IgD-negative memory B cell (primary cell): ENCODE data around the gene KLHDC10. TPM values are rescaled to one million over a fixed set of nuclear protein-coding genes. Genes with fewer than 3 reads are reported as not detected.
"Not testable (repeated sequence)": the region's sequence is repeated elsewhere in the genome, so short reads cannot be mapped to it uniquely, and the experiment has no call there.

Experiments
- H3K27ac Mint-ChIP-seq, 3 donors: one replicate each; pipeline ENCODE4 v1.8.0; 2020 to 2022; ENCODE audit warnings: mild to moderate bottlenecking in 3 of 3, mixed read lengths in 3 of 3, moderate library complexity in 1 of 3
- H3K27me3 Mint-ChIP-seq: one replicate; pipeline ENCODE4 v1.8.0; 2021; ENCODE audit warnings: mixed read lengths
- H3K36me3 Mint-ChIP-seq: one replicate; pipeline ENCODE4 v1.8.0; 2020; ENCODE audit warnings: mild to moderate bottlenecking, mixed read lengths
- H3K4me1 Mint-ChIP-seq, 3 donors: one replicate each; pipeline ENCODE4 v1.8.0; 2020 to 2022; ENCODE audit warnings: mixed read lengths in 3 of 3, mild to moderate bottlenecking in 1 of 3
- H3K4me3 Mint-ChIP-seq, 4 donors: one replicate each; pipeline ENCODE4 v1.8.0; 2020 to 2022; ENCODE audit warnings: mild to moderate bottlenecking in 4 of 4, mixed read lengths in 4 of 4, moderate library complexity in 3 of 4
- H3K9me3 Mint-ChIP-seq, 3 donors: one replicate each; pipeline ENCODE4 v1.8.0; 2020 to 2021; ENCODE audit warnings: mixed read lengths in 3 of 3, mild to moderate bottlenecking in 1 of 3
- polyA plus RNA-seq: library from polyadenylated mRNA; unstranded; fragments of 300-500 nt; fragmentation: Illumina TruSeq; gene quantifications from one replicate; pipeline ENCODE4 v1.2.3, GENCODE V29; 2021

KLHDC10 gene
- polyA plus RNA-seq, 1 donor from 2014 or later, result 2.1 TPM

- Mint-ChIP-seq H3K27ac (no peak overlapping the region), H3K9me3 (peaks cover 0 to 4% (median 2%) of the 10 kb centered on the region in 3 donors), H3K36me3 (peaks cover 17% of the 10 kb centered on the region), H3K4me3 (no peak overlapping the region), H3K4me1 (no peaks in the 10 kb centered on the region), H3K27me3 (no peaks in the 10 kb centered on the region)
Observed at GRCh38 chr7:130160023-130160422, 89.7 kb downstream of the KLHDC10 start.

DNA sequence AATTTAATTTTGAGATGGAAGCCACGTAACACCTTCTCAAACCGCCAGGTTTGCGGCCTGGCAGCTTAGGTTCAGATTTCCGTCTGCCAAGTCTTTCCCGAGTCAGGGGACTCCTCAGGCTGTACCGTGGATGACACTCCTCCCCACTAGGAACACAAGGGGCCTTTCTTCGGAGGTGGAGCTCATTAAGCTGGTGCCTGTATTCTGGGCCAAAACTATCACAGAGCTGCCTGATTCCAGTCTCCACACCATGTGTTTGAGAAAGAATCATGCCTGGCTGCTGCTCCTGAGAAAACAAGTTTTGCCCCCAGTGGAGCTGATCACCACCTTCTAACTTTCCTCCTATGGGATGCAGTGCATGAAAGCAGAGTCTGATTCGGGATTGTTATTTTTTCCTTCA, 90.1 kb downstream of the KLHDC10 start:
- Mint-ChIP-seq H3K9me3 (peaks cover 0 to 4% (median 2%) of the 10 kb centered on the region in 3 donors), H3K4me3 (no peak overlapping the region), H3K27ac (no peak overlapping the region), H3K36me3 (peaks cover 17% of the 10 kb centered on the region), H3K27me3 (no peaks in the 10 kb centered on the region), H3K4me1 (no peaks in the 10 kb centered on the region)

DNA sequence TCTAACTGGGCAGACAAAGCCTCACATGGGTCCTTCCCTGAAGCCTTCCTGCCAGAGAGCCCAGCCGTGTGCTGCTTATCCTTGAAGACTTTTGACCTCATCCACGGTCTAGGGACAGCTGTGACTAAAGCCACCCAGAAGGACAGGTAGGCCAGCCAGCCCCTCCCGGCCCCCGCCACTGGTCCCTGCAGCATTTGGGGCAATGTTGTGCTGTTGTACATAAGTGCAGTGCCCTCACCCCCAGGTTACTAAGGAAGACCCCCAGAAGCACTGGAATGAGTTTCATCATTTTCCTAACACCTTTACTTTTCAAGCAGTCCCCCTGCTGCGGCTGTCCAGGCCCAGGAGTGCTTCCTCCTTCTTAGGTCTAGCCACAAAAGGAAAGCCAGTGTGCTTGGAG, 91.9 kb downstream of the KLHDC10 start:
- Mint-ChIP-seq H3K4me3 (no peak overlapping the region), H3K27ac (no peak overlapping the region), H3K27me3 (no peaks in the 10 kb centered on the region), H3K9me3 (peaks cover 0 to 4% (median 2%) of the 10 kb centered on the region in 3 donors), H3K4me1 (no peaks in the 10 kb centered on the region), H3K36me3 (peaks cover 19% of the 10 kb centered on the region)

- Mint-ChIP-seq H3K36me3 (peaks cover 14% of the 10 kb centered on the region), H3K4me1 (peaks cover 0 to 1% (median 0%) of the 10 kb centered on the region in 3 donors), H3K4me3 (no peak overlapping the region), H3K27me3 (no peaks in the 10 kb centered on the region), H3K9me3 (no peaks in the 10 kb centered on the region), H3K27ac (no peak overlapping the region)
Observed at GRCh38 chr7:130174237-130174959, 104.1 kb downstream of the KLHDC10 start.

GRCh38 chr7:130178251-130178650, 107.9 kb downstream of the KLHDC10 start:
- H3K27me3 Mint-ChIP-seq, result no peaks in the 10 kb centered on the region
- peaks cover 14% of the 10 kb centered on the region for H3K36me3 Mint-ChIP-seq
- H3K4me1 Mint-ChIP-seq, result peaks cover 0 to 2% (median 2%) of the 10 kb centered on the region in 3 donors
- no peak overlapping the region for H3K27ac Mint-ChIP-seq
- H3K9me3 Mint-ChIP-seq, result no peaks in the 10 kb centered on the region
- no peak overlapping the region for H3K4me3 Mint-ChIP-seq

DNA sequence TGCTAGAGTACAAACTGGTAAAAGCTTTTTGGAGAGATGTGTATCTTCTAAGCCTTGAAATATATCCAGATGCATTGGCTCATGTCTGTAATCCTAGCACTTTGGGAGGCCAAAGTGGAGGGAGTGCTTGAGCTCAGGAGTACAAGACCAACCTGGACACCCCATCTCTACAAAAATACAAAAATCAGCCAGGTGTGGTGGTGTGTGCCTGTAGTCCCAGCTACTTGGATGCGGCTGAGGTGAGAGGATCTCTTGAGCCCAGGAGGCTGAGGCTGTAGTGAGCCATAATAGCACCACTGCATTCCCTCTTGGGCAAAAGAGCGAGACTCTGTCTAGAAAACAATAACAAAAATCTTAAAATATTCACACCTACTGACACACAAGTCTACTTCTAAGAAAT, 109.3 kb downstream of the KLHDC10 start:
- H3K36me3 Mint-ChIP-seq, result peaks cover 9% of the 10 kb centered on the region
- no peak overlapping the region for H3K4me3 Mint-ChIP-seq
- no peak overlapping the region for H3K27ac Mint-ChIP-seq
- no peaks in the 10 kb centered on the region for H3K9me3 Mint-ChIP-seq
- no peaks in the 10 kb centered on the region for H3K27me3 Mint-ChIP-seq
- peaks cover 0 to 4% (median 2%) of the 10 kb centered on the region in 3 donors for H3K4me1 Mint-ChIP-seq

DNA sequence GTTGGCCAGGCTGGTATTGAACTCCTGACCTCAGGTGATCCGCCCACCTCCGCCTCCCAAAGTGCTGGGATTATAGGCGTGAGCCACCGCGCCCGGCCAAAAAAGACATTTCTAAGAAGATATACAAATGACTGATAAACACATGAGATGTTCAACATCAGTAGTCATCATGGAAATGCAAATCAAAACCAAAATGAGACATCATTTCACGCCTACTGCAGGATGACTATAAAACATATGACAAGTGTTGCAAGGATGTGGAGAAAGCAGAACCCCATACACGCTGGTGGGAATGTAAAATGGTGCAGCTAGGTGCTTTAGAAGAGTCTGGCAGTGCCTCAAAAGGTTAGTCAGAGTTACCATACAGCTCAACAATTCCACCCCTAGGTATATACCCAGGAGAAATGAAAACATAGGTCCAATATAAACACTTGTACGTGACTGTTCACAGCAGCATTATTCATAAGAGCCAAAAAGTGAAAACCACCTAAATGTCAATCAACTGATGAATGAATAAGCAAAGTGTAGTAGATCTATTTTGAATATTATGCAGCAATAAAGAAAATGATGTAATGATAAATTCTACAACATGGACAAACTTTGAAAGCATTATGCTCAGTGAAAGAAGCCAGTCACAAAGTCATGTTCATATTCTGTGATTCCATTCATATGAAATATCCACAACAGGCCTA, 110.4 kb downstream of the KLHDC10 start:
- Mint-ChIP-seq H3K36me3 (peaks cover 9% of the 10 kb centered on the region), H3K4me3 (no peak overlapping the region), H3K9me3 (no peaks in the 10 kb centered on the region), H3K27me3 (no peaks in the 10 kb centered on the region), H3K4me1 (peaks cover 0 to 4% (median 2%) of the 10 kb centered on the region in 3 donors), H3K27ac (peak overlapping the region in 1 of 3 donors; percentile 45)

- H3K4me1 Mint-ChIP-seq, result peaks cover 0 to 4% (median 2%) of the 10 kb centered on the region in 3 donors
- no peaks in the 10 kb centered on the region for H3K27me3 Mint-ChIP-seq
- no peak overlapping the region for H3K4me3 Mint-ChIP-seq
- H3K27ac Mint-ChIP-seq, result no peak overlapping the region
- peaks cover 9% of the 10 kb centered on the region for H3K36me3 Mint-ChIP-seq
- no peaks in the 10 kb centered on the region for H3K9me3 Mint-ChIP-seq
Observed at GRCh38 chr7:130181263-130181605, 110.9 kb downstream of the KLHDC10 start.

DNA sequence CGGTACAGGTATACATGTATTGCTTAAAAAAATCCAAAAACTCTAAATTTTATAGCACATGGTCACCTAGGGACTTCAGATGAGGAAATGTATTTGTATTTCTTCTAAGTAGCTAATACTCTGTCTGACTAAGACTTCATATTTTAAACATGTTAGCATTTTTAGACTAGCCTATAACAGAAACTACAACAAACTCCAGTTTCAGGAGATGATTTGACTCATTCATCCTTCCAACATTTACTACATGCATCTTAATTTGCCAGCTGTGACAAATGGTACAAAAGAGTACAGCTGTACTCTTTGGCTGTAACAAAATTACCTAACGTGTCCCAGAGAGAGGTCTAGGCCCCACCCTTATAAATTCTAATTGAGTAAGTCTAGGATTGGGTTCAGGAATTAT, 112.7 kb downstream of the KLHDC10 start:
- Mint-ChIP-seq H3K4me3 (no peak overlapping the region), H3K27me3 (no peaks in the 10 kb centered on the region), H3K4me1 (peaks cover 0 to 6% (median 2%) of the 10 kb centered on the region in 3 donors), H3K36me3 (peaks cover 7% of the 10 kb centered on the region), H3K9me3 (no peaks in the 10 kb centered on the region), H3K27ac (no peak overlapping the region)

GRCh38 chr7:130184349-130184748, 114.0 kb downstream of the KLHDC10 start:
- H3K4me3 Mint-ChIP-seq, H3K27ac Mint-ChIP-seq, H3K4me1 Mint-ChIP-seq, H3K9me3 Mint-ChIP-seq, H3K27me3 Mint-ChIP-seq, H3K36me3 Mint-ChIP-seq: not testable (repeated sequence)

Other genes starting within 250 kb of the KLHDC10 start
- 66.3 TPM for gene UBE2H, start 117.6 kb upstream of the KLHDC10 start, polyA plus RNA-seq
- 13.3 TPM for gene ZC3HC1, start 19.2 kb upstream of the KLHDC10 start, polyA plus RNA-seq
- 39.0 TPM for gene TMEM209, start 134.9 kb downstream of the KLHDC10 start, polyA plus RNA-seq
- gene SSMEM1, start 137.3 kb downstream of the KLHDC10 start, polyA plus RNA-seq, result not detected
- gene CPA2, start 196.3 kb downstream of the KLHDC10 start, polyA plus RNA-seq, result not detected
- gene CPA4, start 222.6 kb downstream of the KLHDC10 start, polyA plus RNA-seq, result not detected